GM21360 (cell line): ENCODE measurements around the gene RAMP3.

ENCODE experiments used
- ATAC-seq: cut with Tn5 transposase; IDR thresholded peaks from one replicate; pipeline ENCODE4 v1.9.1; 2021; ENCODE audit warnings: mild to moderate bottlenecking, moderate library complexity; ENCODE audit not compliant: unreplicated experiment

Gene RAMP3

DNA sequence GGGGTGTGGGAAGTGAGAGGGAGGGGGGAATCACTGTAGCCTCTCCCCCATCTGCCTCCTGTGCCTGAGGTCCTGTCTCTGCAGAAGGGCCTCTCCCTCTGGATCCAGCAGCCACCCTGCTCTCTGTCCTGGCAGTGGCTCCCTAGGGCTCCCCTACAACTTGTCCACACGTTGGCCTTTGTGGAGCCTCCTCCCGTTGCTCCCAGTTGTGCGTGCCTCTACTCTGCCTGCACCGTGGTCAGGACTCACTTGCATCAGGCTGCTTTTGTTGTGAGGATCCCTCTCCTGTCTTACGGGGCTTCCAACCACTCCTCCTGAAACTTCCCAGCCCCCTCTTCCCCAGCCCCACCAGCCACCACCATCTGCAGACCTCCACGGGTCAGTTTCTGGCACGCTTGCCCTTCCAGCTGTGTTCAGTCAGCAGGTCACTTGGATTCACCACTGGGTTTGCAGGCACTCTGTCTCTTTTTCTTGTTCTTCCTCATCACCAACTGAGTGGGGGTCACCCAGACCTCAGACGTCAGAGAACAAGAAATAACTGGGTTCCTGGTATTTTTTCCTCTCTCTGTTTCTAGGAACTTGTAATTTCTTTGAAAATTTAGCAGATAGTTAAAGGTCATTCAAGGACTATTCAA lies 62.3 kb downstream of the RAMP3 start:
- ATAC-seq, result no peak

DNA sequence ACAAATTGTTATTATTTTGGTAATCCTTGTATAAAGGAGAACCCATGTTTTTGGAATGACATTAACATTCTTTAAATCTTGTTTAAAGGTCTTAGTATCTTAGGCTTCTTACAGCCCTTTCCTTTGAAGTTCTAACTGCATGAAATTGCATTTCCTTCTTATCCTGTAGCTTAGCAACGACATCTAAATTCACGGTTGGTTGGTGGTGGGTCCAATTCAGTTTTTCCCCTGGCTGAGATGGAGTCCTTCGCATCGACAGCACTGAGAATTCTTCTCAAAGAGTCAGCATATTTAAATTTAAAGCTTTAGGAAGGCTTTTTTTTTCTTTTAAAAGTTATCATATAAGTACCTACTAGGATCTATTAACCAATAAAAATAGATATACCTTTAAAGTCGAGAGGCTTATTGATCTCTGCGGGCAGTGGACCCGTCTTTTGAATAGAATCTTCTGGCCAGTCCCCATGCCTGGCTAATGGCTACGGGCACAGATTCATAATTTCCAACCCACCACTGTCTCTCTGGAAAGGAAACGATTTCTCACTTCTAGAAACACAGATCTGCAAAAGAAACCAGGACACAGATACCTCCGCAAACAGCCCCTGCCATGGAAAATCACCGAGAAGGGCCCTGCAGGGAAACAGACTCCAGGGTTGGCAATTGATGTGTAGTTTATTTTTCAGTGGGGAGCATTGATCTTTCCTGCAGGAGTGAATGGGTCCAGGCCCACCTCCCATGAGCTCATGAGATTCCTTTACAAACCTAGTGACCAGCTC lies 63.4 kb downstream of the RAMP3 start:
- ATAC-seq, result no peak

DNA sequence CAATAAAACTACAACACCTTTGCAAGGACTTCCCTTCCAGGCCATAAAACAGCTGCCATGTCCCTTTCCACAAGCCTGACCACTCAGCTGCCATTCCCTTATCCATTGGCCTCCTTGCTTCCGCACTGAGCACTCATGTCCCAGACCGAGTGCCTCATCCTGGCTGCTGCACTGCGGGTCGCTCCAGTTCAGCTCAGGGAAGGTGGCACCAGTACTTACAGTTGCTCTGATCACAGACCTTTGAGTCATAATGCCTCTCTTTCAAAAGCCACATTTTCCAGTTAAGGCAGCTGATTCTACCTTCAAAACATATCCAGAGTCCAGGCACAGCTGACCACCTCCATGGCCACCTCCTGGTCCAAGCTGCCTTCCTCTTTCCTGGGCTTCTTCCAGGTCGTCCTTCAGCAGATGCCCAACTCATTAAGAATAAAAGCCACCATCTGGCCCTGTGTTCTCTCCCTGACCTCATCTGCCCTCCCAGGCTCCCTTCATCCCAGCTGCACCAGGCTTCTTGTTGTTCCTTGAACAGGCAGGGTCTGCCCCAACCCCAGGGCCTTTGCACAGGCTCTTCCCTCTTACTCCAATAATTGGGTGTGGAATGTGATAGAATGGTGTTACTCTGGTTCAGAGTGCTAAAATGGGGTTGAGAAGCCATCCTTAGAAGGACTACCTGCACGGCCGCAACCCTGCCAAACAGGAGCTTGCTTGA lies 64.5 kb downstream of the RAMP3 start:
- no peak for ATAC-seq

DNA sequence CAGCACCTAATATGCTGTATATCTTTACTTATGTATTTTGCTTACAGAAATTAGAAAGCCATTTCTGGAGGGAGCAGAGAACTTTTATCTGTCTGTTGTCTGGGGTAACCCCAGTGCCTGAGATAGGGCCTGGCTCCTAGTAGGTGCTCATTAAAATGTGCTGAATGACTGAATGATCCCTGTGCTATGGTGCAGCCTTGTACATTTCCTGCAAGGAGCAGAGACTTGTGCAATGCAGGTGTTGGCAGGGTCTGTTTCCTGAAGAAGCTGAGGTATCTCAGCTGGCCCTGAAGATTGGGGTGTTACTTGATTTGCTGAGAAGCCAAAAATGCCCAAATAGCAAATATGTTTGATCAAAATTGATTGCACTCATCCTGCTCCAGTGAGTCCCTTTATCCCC lies 65.5 kb downstream of the RAMP3 start:
- ATAC-seq, result no peak

DNA sequence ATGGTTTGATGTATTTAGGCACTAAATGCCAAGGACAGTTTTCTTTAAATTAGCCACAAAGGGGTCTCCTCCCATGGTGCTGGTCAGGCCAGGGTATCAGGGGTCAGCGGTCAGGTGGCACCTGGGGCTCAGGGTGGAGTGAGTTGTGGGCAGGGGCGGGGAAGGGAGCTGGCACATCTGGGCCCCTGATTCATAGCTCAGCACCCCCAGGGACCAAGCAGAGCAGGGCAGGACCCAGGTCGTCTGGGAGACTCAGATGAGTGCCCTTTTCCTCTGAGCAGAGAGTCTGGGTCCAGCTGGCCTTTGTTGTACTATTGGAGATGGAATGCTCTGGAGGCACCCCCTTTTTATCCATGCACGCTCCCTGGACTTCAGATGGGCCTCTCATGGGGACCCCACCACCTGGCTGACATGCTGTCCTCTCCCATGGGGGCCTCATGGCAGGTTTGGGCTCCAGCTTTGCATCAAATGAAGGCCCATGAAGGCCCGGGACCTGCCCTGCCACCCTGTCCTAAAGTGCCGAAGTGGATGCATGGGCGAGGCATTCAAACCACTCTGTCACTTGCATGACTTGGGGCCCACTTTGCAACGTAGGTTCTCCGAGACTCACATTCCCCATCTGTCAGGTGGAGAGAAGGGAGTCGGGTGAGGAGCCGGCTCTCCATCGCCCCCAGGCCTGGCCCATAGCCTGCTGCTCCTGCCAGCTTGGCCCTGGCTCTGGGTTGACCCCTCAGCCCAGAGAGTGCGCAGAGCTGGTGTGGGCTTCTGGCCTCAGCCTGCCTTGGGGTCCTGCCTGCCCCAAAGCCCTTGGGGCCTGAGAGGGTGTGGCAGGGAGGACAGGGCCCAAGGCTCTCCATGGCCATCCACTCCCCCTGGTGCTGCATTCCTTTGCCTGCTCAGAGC lies 66.4 kb downstream of the RAMP3 start:
- no peak for ATAC-seq

DNA sequence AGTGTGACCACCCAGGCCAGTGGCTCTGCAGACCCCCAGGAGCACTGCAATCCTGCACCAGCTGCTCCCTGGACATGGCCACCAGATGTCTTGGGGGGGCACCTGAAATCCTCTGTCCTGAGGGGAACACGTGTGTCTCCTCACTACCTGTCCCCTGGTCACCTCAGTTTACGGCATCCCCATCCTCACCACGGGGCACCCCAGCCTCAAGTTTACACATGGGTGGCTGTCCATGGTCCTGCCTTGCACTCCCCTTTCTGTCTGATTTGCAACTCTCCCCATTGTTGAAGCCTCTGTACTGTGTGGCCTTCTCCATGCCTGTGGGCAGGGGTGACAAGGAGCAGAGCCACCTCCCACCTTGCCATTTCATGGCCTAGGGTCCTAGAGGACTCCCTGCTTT lies 67.2 kb downstream of the RAMP3 start:
- ATAC-seq, result no peak

DNA sequence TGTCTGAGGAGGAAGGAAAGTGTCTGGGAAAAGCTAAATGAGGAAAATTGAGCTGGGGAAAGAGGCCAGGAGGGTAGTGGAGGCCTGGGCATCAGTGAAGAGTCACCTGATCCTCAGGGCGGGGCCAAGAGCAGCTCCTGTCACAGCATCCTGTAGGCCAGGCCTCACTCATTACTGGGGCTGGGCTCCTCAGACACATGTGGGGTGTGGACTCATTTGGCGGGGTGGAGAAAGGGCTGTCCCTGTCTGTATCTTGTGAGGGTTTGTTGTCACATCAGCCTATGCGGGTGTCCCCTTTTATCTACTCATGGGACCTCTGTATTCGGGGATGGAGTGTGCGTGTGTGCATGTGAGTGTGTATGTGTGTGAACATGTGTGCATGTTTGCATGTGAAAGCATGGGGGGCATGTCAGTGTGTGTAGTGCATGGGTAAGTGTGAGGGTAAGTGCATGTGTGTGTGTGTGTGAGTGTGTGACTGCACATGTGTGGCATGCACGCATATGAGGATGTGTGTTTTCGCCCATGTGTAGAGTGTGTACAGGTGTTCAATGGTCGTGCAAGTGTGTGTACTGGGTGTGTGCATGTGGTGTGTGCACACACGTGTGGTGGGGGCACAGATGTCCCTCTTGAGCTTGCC lies 67.8 kb downstream of the RAMP3 start:
- no peak for ATAC-seq

DNA sequence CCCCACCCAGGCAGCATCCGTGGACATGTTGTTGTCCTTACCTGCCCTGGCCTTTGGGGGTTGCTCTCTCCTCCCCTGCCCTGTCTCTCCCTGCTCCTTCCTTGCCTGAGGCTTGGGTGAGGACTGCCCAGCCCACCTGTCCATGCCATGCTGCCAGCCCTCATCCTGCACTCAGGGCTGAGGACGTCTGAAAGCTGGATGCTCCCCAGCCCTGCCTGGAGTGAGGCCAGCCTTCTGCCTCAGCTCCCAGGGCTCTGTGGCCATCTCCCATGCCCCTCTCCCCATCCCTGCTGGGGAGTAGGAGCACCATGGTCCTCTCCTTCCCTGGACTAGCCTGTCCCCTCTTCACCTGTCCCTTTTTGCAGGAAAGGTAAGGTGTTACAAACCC lies 68.4 kb downstream of the RAMP3 start:
- no peak for ATAC-seq

DNA sequence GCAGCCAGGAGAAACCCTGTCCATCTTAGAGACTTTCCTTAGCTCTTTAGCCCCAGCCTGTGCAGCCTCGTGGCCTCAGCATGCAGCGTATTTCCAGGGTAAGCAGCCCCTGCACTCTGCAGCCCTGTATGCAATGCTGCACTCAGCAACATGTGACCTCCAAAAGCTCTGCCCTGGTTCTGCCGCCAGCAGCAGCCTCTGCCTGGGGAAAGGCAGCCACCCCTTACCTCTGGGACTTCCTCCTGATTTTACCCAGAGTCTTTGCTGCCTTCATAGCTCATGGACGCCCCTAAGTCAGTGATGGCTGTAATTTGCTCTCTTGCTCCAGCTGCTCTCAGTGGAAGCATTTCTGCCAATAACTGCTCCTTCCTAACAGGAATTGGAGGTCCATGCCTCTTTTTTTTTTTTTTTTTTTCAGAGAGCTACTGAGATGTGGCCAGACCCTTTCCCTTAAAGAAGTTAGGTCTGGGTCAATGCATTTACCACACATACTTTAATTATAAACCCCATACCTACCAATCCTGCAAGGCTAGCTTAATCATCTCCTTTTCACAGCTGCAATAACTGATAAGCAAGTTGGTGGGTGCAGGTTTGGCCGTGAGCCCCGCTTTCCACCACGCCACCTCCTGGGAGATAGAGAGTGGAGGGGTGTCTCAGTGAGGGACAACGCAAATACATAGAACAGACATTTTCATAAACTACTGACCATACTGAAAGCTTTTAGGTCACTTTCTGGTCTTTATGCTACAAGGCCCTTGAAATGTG lies 71.7 kb downstream of the RAMP3 start:
- ATAC-seq, result no peak

DNA sequence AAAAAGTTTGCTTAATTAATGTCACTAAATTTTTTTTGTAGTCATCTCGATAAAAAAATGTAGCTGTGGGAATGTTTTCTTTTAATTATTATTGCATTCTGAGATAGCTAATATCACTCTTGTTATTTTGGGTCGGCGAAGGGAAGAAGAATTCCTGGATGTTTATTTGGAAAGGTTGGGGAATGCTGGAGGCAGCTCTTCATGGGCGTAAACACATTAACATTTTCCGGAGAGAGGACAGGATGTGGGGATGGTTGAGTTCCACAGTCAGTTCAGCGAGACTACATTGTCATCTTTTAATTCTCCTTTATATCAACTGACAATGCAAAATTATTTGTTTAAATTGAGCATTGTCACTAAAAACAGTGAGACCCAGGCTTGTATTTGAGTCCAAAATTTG lies 72.5 kb downstream of the RAMP3 start:
- ATAC-seq, result no peak

DNA sequence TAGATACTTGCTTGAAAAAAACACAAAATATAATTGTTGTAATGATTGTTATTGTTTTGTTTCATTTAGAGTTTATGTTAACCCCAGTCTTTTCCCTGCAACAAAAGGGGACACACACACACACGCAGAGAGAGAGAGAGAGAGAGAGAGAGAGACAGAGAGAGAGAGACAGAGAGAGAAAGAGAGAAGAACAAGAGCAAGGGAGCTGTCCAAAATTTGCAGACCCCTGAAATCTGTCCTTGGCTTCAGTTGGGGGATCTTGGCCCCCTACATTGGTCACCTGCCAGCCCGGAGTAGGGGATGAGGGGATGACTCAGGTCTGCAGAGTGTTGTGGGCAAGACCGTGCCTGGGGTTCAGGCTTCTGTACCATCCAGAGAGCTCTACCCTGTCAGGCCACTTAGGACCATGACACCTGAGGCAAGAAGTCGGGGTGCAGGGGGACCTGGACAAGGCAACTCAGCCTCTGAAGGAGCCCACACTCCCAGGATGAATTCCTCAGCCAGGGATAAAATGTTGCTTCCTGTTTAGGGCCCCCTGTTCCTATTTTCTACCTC lies 73.1 kb downstream of the RAMP3 start:
- no peak for ATAC-seq

DNA sequence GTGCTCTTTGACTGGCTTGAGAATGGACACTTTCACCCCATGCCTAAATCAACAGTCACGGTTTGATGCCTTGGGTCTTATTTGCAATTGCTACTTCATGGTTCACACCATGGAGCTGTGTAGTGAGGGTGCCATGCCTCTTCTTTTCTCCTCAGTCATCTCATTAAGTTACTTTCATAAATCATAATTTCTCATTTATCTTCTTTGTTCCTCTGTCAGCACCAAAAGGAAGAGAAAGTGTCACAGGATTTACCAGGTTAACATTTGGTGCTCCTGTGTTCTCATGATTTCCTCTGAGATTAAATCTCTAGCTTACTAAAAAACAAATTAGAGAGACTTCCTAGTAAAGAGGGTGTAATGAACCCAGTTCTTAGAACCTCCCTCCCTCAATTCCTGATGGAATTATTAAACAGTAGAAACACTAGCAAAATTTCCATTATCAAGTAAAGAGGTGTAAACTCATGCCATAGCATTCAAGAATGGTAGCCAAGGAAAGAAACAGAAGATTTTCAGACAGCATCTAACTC lies 75.7 kb downstream of the RAMP3 start:
- ATAC-seq, result no peak
